HepG2 (cell line): ENCODE results near the gene MAN2A1. TPM values are rescaled to one million over a fixed set of nuclear protein-coding genes. Genes with fewer than 3 reads are reported as not detected.

ENCODE experiments used
- HIVEP1 ChIP-seq: sonication (generic); formaldehyde crosslinking; IDR thresholded peaks from 2 replicates; pipeline ENCODE4 v1.4.0; 2020; ENCODE audit warnings: mild to moderate bottlenecking, missing genetic modification reagents
- HMG20A ChIP-seq: IDR thresholded peaks from 2 replicates; pipeline ENCODE4 v1.6.1; 2016; ENCODE audit warnings: borderline replicate concordance
- MXI1 ChIP-seq: IDR thresholded peaks from 3 replicates; pipeline ENCODE4 v1.6.1; 2012; ENCODE audit warnings: low read depth, low read length, inconsistent platforms, borderline replicate concordance
- PAX8 ChIP-seq: sonication (generic); formaldehyde crosslinking; IDR thresholded peaks from 2 replicates; pipeline ENCODE4 v1.8.0; 2022; ENCODE audit warnings: mild to moderate bottlenecking, missing genetic modification reagents, borderline replicate concordance
- RFXAP ChIP-seq: sonication (generic); formaldehyde crosslinking; IDR thresholded peaks from 2 replicates; pipeline ENCODE4 v1.4.0; 2020; ENCODE audit warnings: missing genetic modification reagents, borderline replicate concordance
- WIZ ChIP-seq: sonication (generic); formaldehyde crosslinking; IDR thresholded peaks from 2 replicates; pipeline ENCODE4 v1.5.1; 2020; ENCODE audit warnings: mild to moderate bottlenecking, missing genetic modification reagents
- ZSCAN22 ChIP-seq: sonication (generic); formaldehyde crosslinking; IDR thresholded peaks from 2 replicates; pipeline ENCODE4 v1.4.0; 2020; ENCODE audit warnings: mild to moderate bottlenecking, missing genetic modification reagents
- polyA plus RNA-seq, 8 experiments: library from polyadenylated mRNA; depleted of rRNA in 3 of 8; stranded (reverse) in 7 of 8; unstranded in 1 of 8; fragments of >200 nt; fragmentation: Illumina TruSeq in 4 of 8; extraction: Trizol in 4 of 8; gene quantifications; 2 replicates each; pipeline versions ENCODE4 v1.2.1 to v1.2.3, GENCODE V29; 2011 to 2016; ENCODE audit warnings: low read depth in 4 of 8, missing spikeins in 1 of 8, mixed read lengths in 1 of 8; ENCODE audit not compliant: insufficient read depth in 1 of 8
- total RNA-seq, 5 experiments: library from RNA; depleted of rRNA; stranded (reverse); fragments of >200 nt; fragmentation: Illumina TruSeq; extraction: Trizol; gene quantifications; 2 replicates each; pipeline ENCODE4 v1.2.3, GENCODE V29; 2016; ENCODE audit warnings: low read depth in 1 of 5
- TF ChIP-seq, protein P1 (sequence below): sonication (generic); formaldehyde crosslinking; IDR thresholded peaks from 2 replicates; pipeline ENCODE4 v1.4.0; 2020; ENCODE audit warnings: missing genetic modification reagents, borderline replicate concordance
- TF ChIP-seq, protein P2 (sequence below): IDR thresholded peaks from 2 replicates; pipeline ENCODE4 v1.6.1; 2016; ENCODE audit warnings: mild to moderate bottlenecking
- TF ChIP-seq, protein P3 (sequence below): sonication (generic); formaldehyde crosslinking; IDR thresholded peaks from 2 replicates; pipeline ENCODE4 v1.4.0; 2020; ENCODE audit warnings: low read depth, mild to moderate bottlenecking, missing genetic modification reagents
- TF ChIP-seq, protein P4 (sequence below): sonication (generic); formaldehyde crosslinking; conservative IDR thresholded peaks from 2 replicates; pipeline ENCODE4 v1.4.0; 2020; ENCODE audit warnings: missing genetic modification reagents
- TF ChIP-seq, protein P5 (sequence below): sonication (generic); formaldehyde crosslinking; IDR thresholded peaks from 2 replicates; pipeline ENCODE4 v1.4.0; 2020; ENCODE audit warnings: mild to moderate bottlenecking, missing genetic modification reagents
- TF ChIP-seq, protein P6 (sequence below), 2 experiments: sonication (generic) in 1 of 2; formaldehyde crosslinking in 1 of 2; IDR thresholded peaks; 2 replicates each; pipeline versions ENCODE4 v1.4.0 to v1.6.1; 2016 to 2020; ENCODE audit warnings: borderline replicate concordance in 1 of 2, low read depth in 1 of 2, mild to moderate bottlenecking in 1 of 2, missing genetic modification reagents in 1 of 2

Gene MAN2A1
- total and polyA plus RNA-seq, 2 of the 13 experiments (the other 11 are each of a cell fraction or from before 2014, with no cell fraction given): 56.2 to 80.5 TPM

DNA sequence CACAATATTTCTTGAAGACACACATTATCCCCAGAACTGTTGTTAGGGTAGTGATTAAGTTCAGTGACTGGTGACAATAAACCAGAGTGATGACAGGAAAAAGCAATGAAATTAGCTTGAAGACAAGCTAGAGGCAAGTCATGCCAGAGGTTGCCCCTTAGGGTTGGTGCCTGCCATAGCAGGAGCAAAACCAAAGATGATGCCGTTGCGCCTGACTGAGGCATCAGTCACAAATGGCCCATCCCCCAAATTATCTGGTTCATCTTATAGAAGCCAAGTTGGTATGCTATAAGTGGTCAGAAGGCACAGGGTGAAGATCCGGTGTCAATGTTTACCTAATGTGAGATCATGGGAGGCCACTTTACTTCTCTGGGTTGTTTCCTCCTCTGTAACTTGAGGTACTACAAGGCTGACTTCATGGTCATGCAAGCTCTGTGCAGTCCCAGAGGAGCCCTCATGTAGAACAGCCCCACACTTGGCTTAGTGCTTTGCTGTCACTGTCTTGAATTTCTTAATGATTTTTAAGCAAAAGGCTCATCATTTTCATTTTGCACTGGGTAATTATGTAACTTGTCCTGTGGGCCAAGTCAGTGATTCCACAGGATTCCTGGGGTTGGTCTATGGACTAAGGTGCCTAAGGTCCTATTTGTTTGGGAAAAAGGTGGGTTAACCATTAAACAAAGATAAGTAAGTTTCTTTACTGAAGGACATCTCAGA lies 211.3 kb downstream of the MAN2A1 start (continued):
- TF ChIP-seq, protein P1, sequence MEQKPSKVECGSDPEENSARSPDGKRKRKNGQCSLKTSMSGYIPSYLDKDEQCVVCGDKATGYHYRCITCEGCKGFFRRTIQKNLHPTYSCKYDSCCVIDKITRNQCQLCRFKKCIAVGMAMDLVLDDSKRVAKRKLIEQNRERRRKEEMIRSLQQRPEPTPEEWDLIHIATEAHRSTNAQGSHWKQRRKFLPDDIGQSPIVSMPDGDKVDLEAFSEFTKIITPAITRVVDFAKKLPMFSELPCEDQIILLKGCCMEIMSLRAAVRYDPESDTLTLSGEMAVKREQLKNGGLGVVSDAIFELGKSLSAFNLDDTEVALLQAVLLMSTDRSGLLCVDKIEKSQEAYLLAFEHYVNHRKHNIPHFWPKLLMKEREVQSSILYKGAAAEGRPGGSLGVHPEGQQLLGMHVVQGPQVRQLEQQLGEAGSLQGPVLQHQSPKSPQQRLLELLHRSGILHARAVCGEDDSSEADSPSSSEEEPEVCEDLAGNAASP: peak; percentile 82
- TF ChIP-seq HIVEP1 (CRISPR knock-in tag) (no peak), PAX8 (CRISPR knock-in tag) (no peak), WIZ (CRISPR knock-in tag) (no peak), ZSCAN22 (no peak), MXI1 (no peak), HMG20A (CRISPR knock-in tag) (peak; percentile 54; the same call in 1 of the 2 replicates), RFXAP (CRISPR knock-in tag) (0 out of 2 replicates have a peak, but pooled peaks have one; percentile 34)
- TF ChIP-seq, protein P2, sequence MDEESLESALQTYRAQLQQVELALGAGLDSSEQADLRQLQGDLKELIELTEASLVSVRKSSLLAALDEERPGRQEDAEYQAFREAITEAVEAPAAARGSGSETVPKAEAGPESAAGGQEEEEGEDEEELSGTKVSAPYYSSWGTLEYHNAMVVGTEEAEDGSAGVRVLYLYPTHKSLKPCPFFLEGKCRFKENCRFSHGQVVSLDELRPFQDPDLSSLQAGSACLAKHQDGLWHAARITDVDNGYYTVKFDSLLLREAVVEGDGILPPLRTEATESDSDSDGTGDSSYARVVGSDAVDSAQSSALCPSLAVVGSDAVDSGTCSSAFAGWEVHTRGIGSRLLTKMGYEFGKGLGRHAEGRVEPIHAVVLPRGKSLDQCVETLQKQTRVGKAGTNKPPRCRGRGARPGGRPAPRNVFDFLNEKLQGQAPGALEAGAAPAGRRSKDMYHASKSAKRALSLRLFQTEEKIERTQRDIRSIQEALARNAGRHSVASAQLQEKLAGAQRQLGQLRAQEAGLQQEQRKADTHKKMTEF (CRISPR knock-in tag): peak; percentile 76
- TF ChIP-seq, protein P3, sequence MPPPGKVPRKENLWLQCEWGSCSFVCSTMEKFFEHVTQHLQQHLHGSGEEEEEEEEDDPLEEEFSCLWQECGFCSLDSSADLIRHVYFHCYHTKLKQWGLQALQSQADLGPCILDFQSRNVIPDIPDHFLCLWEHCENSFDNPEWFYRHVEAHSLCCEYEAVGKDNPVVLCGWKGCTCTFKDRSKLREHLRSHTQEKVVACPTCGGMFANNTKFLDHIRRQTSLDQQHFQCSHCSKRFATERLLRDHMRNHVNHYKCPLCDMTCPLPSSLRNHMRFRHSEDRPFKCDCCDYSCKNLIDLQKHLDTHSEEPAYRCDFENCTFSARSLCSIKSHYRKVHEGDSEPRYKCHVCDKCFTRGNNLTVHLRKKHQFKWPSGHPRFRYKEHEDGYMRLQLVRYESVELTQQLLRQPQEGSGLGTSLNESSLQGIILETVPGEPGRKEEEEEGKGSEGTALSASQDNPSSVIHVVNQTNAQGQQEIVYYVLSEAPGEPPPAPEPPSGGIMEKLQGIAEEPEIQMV (CRISPR knock-in tag): no peak
- TF ChIP-seq, protein P4, sequence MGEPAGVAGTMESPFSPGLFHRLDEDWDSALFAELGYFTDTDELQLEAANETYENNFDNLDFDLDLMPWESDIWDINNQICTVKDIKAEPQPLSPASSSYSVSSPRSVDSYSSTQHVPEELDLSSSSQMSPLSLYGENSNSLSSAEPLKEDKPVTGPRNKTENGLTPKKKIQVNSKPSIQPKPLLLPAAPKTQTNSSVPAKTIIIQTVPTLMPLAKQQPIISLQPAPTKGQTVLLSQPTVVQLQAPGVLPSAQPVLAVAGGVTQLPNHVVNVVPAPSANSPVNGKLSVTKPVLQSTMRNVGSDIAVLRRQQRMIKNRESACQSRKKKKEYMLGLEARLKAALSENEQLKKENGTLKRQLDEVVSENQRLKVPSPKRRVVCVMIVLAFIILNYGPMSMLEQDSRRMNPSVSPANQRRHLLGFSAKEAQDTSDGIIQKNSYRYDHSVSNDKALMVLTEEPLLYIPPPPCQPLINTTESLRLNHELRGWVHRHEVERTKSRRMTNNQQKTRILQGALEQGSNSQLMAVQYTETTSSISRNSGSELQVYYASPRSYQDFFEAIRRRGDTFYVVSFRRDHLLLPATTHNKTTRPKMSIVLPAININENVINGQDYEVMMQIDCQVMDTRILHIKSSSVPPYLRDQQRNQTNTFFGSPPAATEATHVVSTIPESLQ: 0 out of 2 replicates have a peak, but pooled peaks have one; percentile 4
- TF ChIP-seq, protein P5, sequence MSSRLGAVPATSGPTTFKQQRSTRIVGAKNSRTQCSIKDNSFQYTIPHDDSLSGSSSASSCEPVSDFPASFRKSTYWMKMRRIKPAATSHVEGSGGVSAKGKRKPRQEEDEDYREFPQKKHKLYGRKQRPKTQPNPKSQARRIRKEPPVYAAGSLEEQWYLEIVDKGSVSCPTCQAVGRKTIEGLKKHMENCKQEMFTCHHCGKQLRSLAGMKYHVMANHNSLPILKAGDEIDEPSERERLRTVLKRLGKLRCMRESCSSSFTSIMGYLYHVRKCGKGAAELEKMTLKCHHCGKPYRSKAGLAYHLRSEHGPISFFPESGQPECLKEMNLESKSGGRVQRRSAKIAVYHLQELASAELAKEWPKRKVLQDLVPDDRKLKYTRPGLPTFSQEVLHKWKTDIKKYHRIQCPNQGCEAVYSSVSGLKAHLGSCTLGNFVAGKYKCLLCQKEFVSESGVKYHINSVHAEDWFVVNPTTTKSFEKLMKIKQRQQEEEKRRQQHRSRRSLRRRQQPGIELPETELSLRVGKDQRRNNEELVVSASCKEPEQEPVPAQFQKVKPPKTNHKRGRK (CRISPR knock-in tag): no peak
- TF ChIP-seq, protein P6, sequence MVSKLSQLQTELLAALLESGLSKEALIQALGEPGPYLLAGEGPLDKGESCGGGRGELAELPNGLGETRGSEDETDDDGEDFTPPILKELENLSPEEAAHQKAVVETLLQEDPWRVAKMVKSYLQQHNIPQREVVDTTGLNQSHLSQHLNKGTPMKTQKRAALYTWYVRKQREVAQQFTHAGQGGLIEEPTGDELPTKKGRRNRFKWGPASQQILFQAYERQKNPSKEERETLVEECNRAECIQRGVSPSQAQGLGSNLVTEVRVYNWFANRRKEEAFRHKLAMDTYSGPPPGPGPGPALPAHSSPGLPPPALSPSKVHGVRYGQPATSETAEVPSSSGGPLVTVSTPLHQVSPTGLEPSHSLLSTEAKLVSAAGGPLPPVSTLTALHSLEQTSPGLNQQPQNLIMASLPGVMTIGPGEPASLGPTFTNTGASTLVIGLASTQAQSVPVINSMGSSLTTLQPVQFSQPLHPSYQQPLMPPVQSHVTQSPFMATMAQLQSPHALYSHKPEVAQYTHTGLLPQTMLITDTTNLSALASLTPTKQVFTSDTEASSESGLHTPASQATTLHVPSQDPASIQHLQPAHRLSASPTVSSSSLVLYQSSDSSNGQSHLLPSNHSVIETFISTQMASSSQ (IDR thresholded peaks at IDR 0.05; ENCODE audit: low read depth): peak; percentile 99
- TF ChIP-seq, protein P6 (CRISPR knock-in tag; IDR thresholded peaks at IDR 0.05; ENCODE audit: borderline replicate concordance): peak; percentile 99
